GM12878 (cell line): ENCODE measurements around the gene LRRFIP2. TPM values are rescaled to one million over a fixed set of nuclear protein-coding genes. Genes with fewer than 3 reads are reported as not detected.

Experiments used
- ATAC-seq: fragments of 200-7000 bp; cut with Tn5 transposase; 3 replicates; pipeline ENCODE4 v1.9.1; 2020; ENCODE audit warnings: mild to moderate bottlenecking, moderate library complexity
- BruUV-seq: library from RNA; stranded (reverse); fragments of 400-500 nt; replicated peaks from 2 replicates; lab custom pipeline; 2021; lab: Mats Ljungman, UMichigan
- CTCF ChIA-PET: fragments of 300-600 bp; sonication (Branson Sonifier 250); formaldehyde crosslinking; extraction: SDS; loops from one replicate; lab custom pipeline; 2021; ENCODE audit warnings: inconsistent platforms; lab: Yijun Ruan, JAX
- POLR2A ChIA-PET: fragments of 350-600 bp; formaldehyde crosslinking; extraction: SDS; loops from one replicate; lab custom pipeline; 2021; ENCODE audit warnings: inconsistent platforms; lab: Charles Lee
- RAD21 ChIA-PET: fragments of 300-600 bp; sonication (Branson Sonifier 250); formaldehyde crosslinking; loops from one replicate; lab custom pipeline; 2023; ENCODE audit warnings: antibody characterized with exemption; ENCODE audit not compliant: unreplicated experiment; lab: Charles Lee
- SMC1A ChIA-PET: fragments of 300-600 bp; sonication (Branson Sonifier 250); formaldehyde crosslinking; loops from one replicate; lab custom pipeline; 2023; ENCODE audit not compliant: unreplicated experiment, uncharacterized antibody; lab: Charles Lee
- DNase-seq: peaks from one replicate; pipeline ENCODE4 v3.0.0-alpha.2; 2011; ENCODE audit warnings: low read depth, low spot score
- FAIRE-seq: peaks from 3 replicates; lab custom pipeline; 2011; peaks lifted over from hg19 to GRCh38; lab: Jason Lieb, UNC
- H2AFZ ChIP-seq: 2 replicates; pipeline ENCODE4 v1.6.0; 2011; ENCODE audit warnings: low read depth, low read length, control low read depth; ENCODE audit not compliant: control insufficient read depth
- H3K27ac ChIP-seq: 2 replicates; pipeline ENCODE4 v1.5.1; 2011; ENCODE audit warnings: control low read depth; ENCODE audit not compliant: control insufficient read depth, insufficient read depth
- H3K27me3 ChIP-seq, 2 experiments: replicated peaks in 1 of 2; 2 replicates each; pipeline versions ENCODE4 v1.6.0 to v1.6.1; 2011; ENCODE audit warnings: low read length in 1 of 2; ENCODE audit not compliant: control insufficient read depth in 2 of 2, insufficient read depth in 2 of 2
- H3K36me3 ChIP-seq, 2 experiments: 2 replicates each; pipeline ENCODE4 v1.5.1; 2011; ENCODE audit warnings: low read length in 1 of 2; ENCODE audit not compliant: control insufficient read depth in 2 of 2, insufficient read depth in 2 of 2
- H3K4me1 ChIP-seq: 2 replicates; pipeline ENCODE4 v1.6.1; 2011; ENCODE audit warnings: mild to moderate bottlenecking, low read length, moderate library complexity, mixed read lengths; ENCODE audit not compliant: control insufficient read depth, insufficient read depth
- H3K4me2 ChIP-seq: 2 replicates; pipeline ENCODE4 v1.6.0; 2011; ENCODE audit warnings: control low read depth; ENCODE audit not compliant: control insufficient read depth, insufficient read depth
- H3K4me3 ChIP-seq: fragments of 200-600 bp; sonication (generic); 2 replicates; pipeline ENCODE4 v1.5.1; 2016
- H3K79me2 ChIP-seq: 2 replicates; pipeline ENCODE4 v1.6.0; 2011; ENCODE audit warnings: low read length; ENCODE audit not compliant: control insufficient read depth, insufficient read depth
- H3K9ac ChIP-seq: 2 replicates; pipeline ENCODE4 v1.8.0; 2011; ENCODE audit warnings: low read length, control low read depth, mixed read lengths; ENCODE audit not compliant: control insufficient read depth, insufficient read depth
- H3K9me3 ChIP-seq: replicated peaks from 3 replicates; pipeline ENCODE4 v1.5.1; 2011; ENCODE audit warnings: mild to moderate bottlenecking, low read length; ENCODE audit not compliant: control insufficient read depth, insufficient read depth
- H4K20me1 ChIP-seq: 2 replicates; pipeline ENCODE4 v1.6.0; 2011; ENCODE audit not compliant: control insufficient read depth, insufficient read depth
- BHLHE40 ChIP-seq, 2 experiments: fragments of 450-650 bp in 1 of 2; IDR thresholded peaks; 2 replicates each; pipeline ENCODE4 v1.6.1; 2011 to 2017; ENCODE audit warnings: low read depth in 2 of 2, borderline replicate concordance in 1 of 2, improper control_type of control experiment in 1 of 2, low read length in 1 of 2, mild to moderate bottlenecking in 1 of 2
- BMI1 ChIP-seq: fragments of 450-650 bp; IDR thresholded peaks from 2 replicates; pipeline ENCODE4 v1.6.1; 2016; ENCODE audit warnings: mild to moderate bottlenecking, moderate library complexity, borderline replicate concordance
- EGR1 ChIP-seq, 2 experiments: IDR thresholded peaks; 1 replicate in 1 of 2; 2 replicates in 1 of 2; pipeline ENCODE4 v1.6.1; 2011 to 2012; ENCODE audit warnings: low read depth in 2 of 2, low read length in 2 of 2, borderline replicate concordance in 1 of 2, mild to moderate bottlenecking in 1 of 2, moderate library complexity in 1 of 2
- EZH2 ChIP-seq: IDR thresholded peaks from 2 replicates; pipeline ENCODE4 v1.6.1; 2012; ENCODE audit warnings: low read depth, mild to moderate bottlenecking, control low read depth, inconsistent platforms, low read length, borderline replicate concordance; ENCODE audit not compliant: control insufficient read depth
- FOXM1 ChIP-seq: IDR thresholded peaks from 2 replicates; pipeline ENCODE4 v1.6.1; 2012; ENCODE audit warnings: low read depth, mild to moderate bottlenecking, inconsistent platforms, low read length, moderate library complexity
- KLF5 ChIP-seq: fragments of 450-650 bp; IDR thresholded peaks from 2 replicates; pipeline ENCODE4 v1.6.1; 2014; ENCODE audit warnings: mild to moderate bottlenecking; ENCODE audit not compliant: partially characterized antibody
- MYB ChIP-seq: fragments of 150-350 bp; IDR thresholded peaks from 2 replicates; pipeline ENCODE4 v1.6.1; 2014; ENCODE audit warnings: mild to moderate bottlenecking, low read depth, low read length, borderline replicate concordance
- NBN ChIP-seq: fragments of 450-650 bp; IDR thresholded peaks from 2 replicates; pipeline ENCODE4 v1.6.1; 2016
- NFYA ChIP-seq: IDR thresholded peaks from 2 replicates; pipeline ENCODE4 v1.6.1; 2011; ENCODE audit warnings: low read depth, mild to moderate bottlenecking, low read length, improper control_type of control experiment, borderline replicate concordance
- NR2C1 ChIP-seq: fragments of 450-650 bp; IDR thresholded peaks from 2 replicates; pipeline ENCODE4 v1.6.1; 2017; ENCODE audit warnings: antibody characterized with exemption, mild to moderate bottlenecking, moderate library complexity
- PAX5 ChIP-seq: IDR thresholded peaks from 2 replicates; pipeline ENCODE4 v1.6.1; 2011; ENCODE audit warnings: low read depth, low read length, borderline replicate concordance
- POLR2AphosphoS5 ChIP-seq: IDR thresholded peaks from 2 replicates; pipeline ENCODE4 v1.6.1; 2011; ENCODE audit warnings: mild to moderate bottlenecking, low read length, inconsistent platforms
- RAD21 ChIP-seq: IDR thresholded peaks from 2 replicates; pipeline ENCODE4 v1.6.1; 2011; ENCODE audit warnings: mild to moderate bottlenecking, low read depth, low read length, moderate library complexity; ENCODE audit not compliant: insufficient read depth
- RB1 ChIP-seq: fragments of 450-650 bp; formaldehyde crosslinking; IDR thresholded peaks from 2 replicates; pipeline ENCODE4 v1.6.1; 2017; ENCODE audit warnings: mild to moderate bottlenecking, borderline replicate concordance
- REST ChIP-seq: IDR thresholded peaks from 2 replicates; pipeline ENCODE4 v1.6.1; 2012; ENCODE audit warnings: mild to moderate bottlenecking, low read depth, low read length
- TBL1XR1 ChIP-seq: IDR thresholded peaks from 2 replicates; pipeline ENCODE4 v1.6.1; 2012; ENCODE audit warnings: low read depth, low read length, improper control_type of control experiment
- ZBED1 ChIP-seq: IDR thresholded peaks from 2 replicates; pipeline ENCODE4 v1.6.1; 2016; ENCODE audit warnings: borderline replicate concordance
- ZNF622 ChIP-seq: fragments of 450-650 bp; IDR thresholded peaks from 2 replicates; pipeline ENCODE4 v1.6.1; 2017; ENCODE audit warnings: mild to moderate bottlenecking, inconsistent platforms
- WGBS: methylation state at CpG from one replicate; pipeline ENCODE4 v1.1.6; 2016; ENCODE audit warnings: low lambda C conversion rate; ENCODE audit not compliant: insufficient replicate concordance, insufficient coverage; ENCODE audit errors: missing lambda C conversion rate; 5-methylcytosine and 5-hydroxymethylcytosine counted together
- in situ Hi-C: fragments of 300-500 bp; cut with MboI; formaldehyde crosslinking; loops from 9 replicates; pipeline ENCODE4 v1.14.3; 2018; ENCODE audit warnings: mixed read lengths
- intact Hi-C: fragments of 100-400 bp; cut with micrococcal nuclease; formaldehyde crosslinking; loops from one replicate; pipeline ENCODE4 v1.14.2; 2022; ENCODE audit not compliant: unreplicated experiment
- polyA plus RNA-seq, 11 experiments: library from polyadenylated mRNA; depleted of rRNA in 4 of 11; unstranded in 6 of 11; stranded (reverse) in 5 of 11; fragments of >200 nt; fragmentation: Nextera tagmentation in 4 of 11; fragmentation: Illumina TruSeq in 1 of 11; extraction: Ambion mirVana in 4 of 11; extraction: Trizol in 1 of 11; gene quantifications; 1 replicate in 1 of 11; 2 replicates in 10 of 11; pipeline versions ENCODE4 v1.2.1 to v1.2.3, GENCODE V29; 2011 to 2016; ENCODE audit warnings: inconsistent platforms in 2 of 11, missing spikeins in 2 of 11, low read depth in 1 of 11
- total RNA-seq, 4 experiments: library from RNA; depleted of rRNA in 3 of 4; stranded (reverse); fragments of >200 nt in 3 of 4; fragmentation: Illumina TruSeq in 1 of 4; extraction: Trizol in 1 of 4; gene quantifications; 2 replicates each; pipeline versions ENCODE4 v1.2.1 to v1.2.3, GENCODE V29; 2013 to 2021
- TF ChIP-seq, protein P1 (sequence below): fragments of 450-650 bp; IDR thresholded peaks from 2 replicates; pipeline ENCODE4 v1.6.1; 2016; ENCODE audit warnings: mild to moderate bottlenecking
- TF ChIP-seq, protein P2 (sequence below): fragments of 450-650 bp; IDR thresholded peaks from 2 replicates; pipeline ENCODE4 v1.6.1; 2017; ENCODE audit warnings: mild to moderate bottlenecking, low read depth, inconsistent platforms; ENCODE audit not compliant: poor library complexity, severe bottlenecking

The LRRFIP2 gene
- total and polyA plus RNA-seq, 10 of the 15 experiments (the other 5 are each of a cell fraction or from before 2014, with no cell fraction given), result 9.7 to 46.9 (median 38.1) TPM

GRCh38 chr3:37032961-37033360, 141.4 kb downstream of the LRRFIP2 start:
- RAD21 ChIA-PET, result no interaction called here
- BruUV-seq, result no TSS peak

More at GRCh38 chr3:37032961-37033360, 141.4 kb downstream of the LRRFIP2 start:
- no peaks in the 10 kb centered on the region for H3K27me3 ChIP-seq
- H2AFZ ChIP-seq, result no peak overlapping the region
- intact Hi-C loops, result no loop called here
- in situ Hi-C loops, result no loop called here
- ATAC-seq (no peak), DNase-seq (no peak), FAIRE-seq (no peak)
- no peak for TF ChIP-seq KLF5
- TF ChIP-seq EGR1 (IDR thresholded peaks at IDR 0.05; ENCODE audit: borderline replicate concordance in 1 of 2, low read depth in 2 of 2, low read length in 2 of 2), result no peak
- TF ChIP-seq NBN, result no peak
- TF ChIP-seq EZH2, result no peak
- TF ChIP-seq POLR2AphosphoS5, result no peak
- TF ChIP-seq, protein P1, sequence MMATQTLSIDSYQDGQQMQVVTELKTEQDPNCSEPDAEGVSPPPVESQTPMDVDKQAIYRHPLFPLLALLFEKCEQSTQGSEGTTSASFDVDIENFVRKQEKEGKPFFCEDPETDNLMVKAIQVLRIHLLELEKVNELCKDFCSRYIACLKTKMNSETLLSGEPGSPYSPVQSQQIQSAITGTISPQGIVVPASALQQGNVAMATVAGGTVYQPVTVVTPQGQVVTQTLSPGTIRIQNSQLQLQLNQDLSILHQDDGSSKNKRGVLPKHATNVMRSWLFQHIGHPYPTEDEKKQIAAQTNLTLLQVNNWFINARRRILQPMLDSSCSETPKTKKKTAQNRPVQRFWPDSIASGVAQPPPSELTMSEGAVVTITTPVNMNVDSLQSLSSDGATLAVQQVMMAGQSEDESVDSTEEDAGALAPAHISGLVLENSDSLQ, result no peak
- no peak for TF ChIP-seq TBL1XR1
- TF ChIP-seq RB1, result no peak
- no peak for TF ChIP-seq BHLHE40 (IDR thresholded peaks at IDR 0.05; ENCODE audit: borderline replicate concordance in 1 of 2, low read depth in 2 of 2, low read length in 1 of 2)
- TF ChIP-seq NR2C1, result no peak
- no peak for TF ChIP-seq RAD21
- TF ChIP-seq BMI1, result no peak
- TF ChIP-seq FOXM1, result no peak
- TF ChIP-seq ZBED1, result no peak
- TF ChIP-seq, protein P2, sequence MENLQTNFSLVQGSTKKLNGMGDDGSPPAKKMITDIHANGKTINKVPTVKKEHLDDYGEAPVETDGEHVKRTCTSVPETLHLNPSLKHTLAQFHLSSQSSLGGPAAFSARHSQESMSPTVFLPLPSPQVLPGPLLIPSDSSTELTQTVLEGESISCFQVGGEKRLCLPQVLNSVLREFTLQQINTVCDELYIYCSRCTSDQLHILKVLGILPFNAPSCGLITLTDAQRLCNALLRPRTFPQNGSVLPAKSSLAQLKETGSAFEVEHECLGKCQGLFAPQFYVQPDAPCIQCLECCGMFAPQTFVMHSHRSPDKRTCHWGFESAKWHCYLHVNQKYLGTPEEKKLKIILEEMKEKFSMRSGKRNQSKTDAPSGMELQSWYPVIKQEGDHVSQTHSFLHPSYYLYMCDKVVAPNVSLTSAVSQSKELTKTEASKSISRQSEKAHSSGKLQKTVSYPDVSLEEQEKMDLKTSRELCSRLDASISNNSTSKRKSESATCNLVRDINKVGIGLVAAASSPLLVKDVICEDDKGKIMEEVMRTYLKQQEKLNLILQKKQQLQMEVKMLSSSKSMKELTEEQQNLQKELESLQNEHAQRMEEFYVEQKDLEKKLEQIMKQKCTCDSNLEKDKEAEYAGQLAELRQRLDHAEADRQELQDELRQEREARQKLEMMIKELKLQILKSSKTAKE, result no peak
- TF ChIP-seq ZNF622, result no peak
- no peak for TF ChIP-seq REST
- TF ChIP-seq NFYA, result no peak
- TF ChIP-seq MYB, result no peak
- TF ChIP-seq PAX5, result no peak
- H3K9ac ChIP-seq, result no peak overlapping the region
- 95% methylated on average over 10 of the region's 10 CpGs for WGBS
- peaks cover 5 to 42% of the 10 kb centered on the region in 2 experiments for H3K36me3 ChIP-seq
- SMC1A ChIA-PET, result no interaction called here
- no peaks in the 10 kb centered on the region for H3K79me2 ChIP-seq
- no peak overlapping the region for H3K4me3 ChIP-seq
- CTCF ChIA-PET, result no interaction called here
- H3K27ac ChIP-seq, result no peak overlapping the region
- no peaks in the 10 kb centered on the region for H3K4me1 ChIP-seq
- no peaks in the 10 kb centered on the region for H4K20me1 ChIP-seq
- POLR2A ChIA-PET, result no interaction called here
- H3K4me2 ChIP-seq, result no peak overlapping the region
- peaks cover 8% of the 10 kb centered on the region; the same call in 2 of the 3 replicates for H3K9me3 ChIP-seq
